ENCODE data around the gene FBXW4. TPM values are rescaled to one million over a fixed set of nuclear protein-coding genes. Genes with fewer than 3 reads are reported as not detected.
A peak's percentile ranks its signal among the peaks of the same experiment; 100 is the strongest.

The FBXW4 gene
- total and polyA plus RNA-seq, 10 of the 15 experiments (the other 5 are each of a cell fraction or from before 2014, with no cell fraction given): 5.7 to 42.0 (median 27.5) TPM

- RAD21 ChIA-PET (ENCODE audit: unreplicated experiment): no interaction called here
- Histone ChIP-seq H3K4me1 (ENCODE audit: control insufficient read depth, insufficient read depth, low read length) (peaks cover 5% of the 10 kb centered on the region; the same call in 1 of the 2 replicates), H3K9ac (ENCODE audit: control insufficient read depth, insufficient read depth, low read length) (no peak overlapping the region), H3K79me2 (ENCODE audit: control insufficient read depth, insufficient read depth, low read length) (no peaks in the 10 kb centered on the region), H3K4me3 (peak overlapping the region; percentile 44; the same call in 1 of the 2 replicates), H3K27ac (ENCODE audit: control insufficient read depth, insufficient read depth) (no peak overlapping the region), H4K20me1 (ENCODE audit: control insufficient read depth, insufficient read depth) (no peaks in the 10 kb centered on the region), H2AFZ (ENCODE audit: control insufficient read depth, low read depth, low read length) (no peak overlapping the region), H3K27me3 (replicated peaks in 1 of 2; ENCODE audit: control insufficient read depth in 2 of 2, insufficient read depth in 2 of 2, low read length in 1 of 2) (peaks cover 0 to 4% of the 10 kb centered on the region in 2 experiments; a peak in 1 of 4 replicates), H3K36me3 (ENCODE audit: control insufficient read depth in 2 of 2, insufficient read depth in 2 of 2, low read length in 1 of 2) (no peaks in the 10 kb centered on the region), H3K9me3 (replicated peaks; ENCODE audit: control insufficient read depth, insufficient read depth, low read length) (no peaks in the 10 kb centered on the region), H3K4me2 (ENCODE audit: control insufficient read depth, insufficient read depth) (0 out of 2 replicates have a peak overlapping the region, but pooled peaks have one; percentile 44)
- peak; percentile 35; the same call in 1 of the 2 replicates for TF ChIP-seq ZBTB33 (IDR thresholded peaks at IDR 0.05)
- TF ChIP-seq SPI1 (IDR thresholded peaks at IDR 0.05; ENCODE audit: borderline replicate concordance, insufficient read depth, low read depth, low read length): no peak
- in situ Hi-C loops (cut with MboI) (no loop called here), intact Hi-C loops (cut with micrococcal nuclease; ENCODE audit: unreplicated experiment) (loop anchor here (5.0 kb wide), 1 partner anchor 405 kb away; no protein-coding TSS in a partner anchor)
- DNase-seq (ENCODE audit: low read depth, low spot score) (no peak), ATAC-seq (no peak), FAIRE-seq (no peak)
- SMC1A ChIA-PET (ENCODE audit: uncharacterized antibody, unreplicated experiment): interaction anchor here (0.8 to 1.1 kb wide), 3 partner anchors 101 to 353 kb away, joined by 3 to 4 read pairs (median 3); no protein-coding TSS in a partner anchor
- WGBS (ENCODE audit: insufficient coverage, insufficient replicate concordance, low lambda C conversion rate, missing lambda C conversion rate): 61% methylated on average over 7 of the region's 7 CpGs
- CTCF ChIA-PET: interaction anchor here (1.1 to 1.3 kb wide), 4 partner anchors 12 to 406 kb away, joined by 3 to 5 read pairs (median 4); no protein-coding TSS in a partner anchor
- BruUV-seq (replicated peaks): no TSS peak
- POLR2A ChIA-PET: no interaction called here
Measured at GRCh38 chr10:101567165-101568006, 127.6 kb downstream of the FBXW4 start.

Measured in GM12878 (cell line).